MV-4-11 (cell line): ENCODE results near the gene SDC1.
A peak's percentile ranks its signal among the peaks of the same experiment; 100 is the strongest.

ENCODE experiments used
- DNase-seq: peaks from one replicate; lab custom pipeline; 2025; lab: John Stamatoyannopoulos, UW

The SDC1 gene

GRCh38 chr2:20227894-20228505 lies 3.1 kb upstream of the SDC1 start:
- DNase-seq: no peak

DNA sequence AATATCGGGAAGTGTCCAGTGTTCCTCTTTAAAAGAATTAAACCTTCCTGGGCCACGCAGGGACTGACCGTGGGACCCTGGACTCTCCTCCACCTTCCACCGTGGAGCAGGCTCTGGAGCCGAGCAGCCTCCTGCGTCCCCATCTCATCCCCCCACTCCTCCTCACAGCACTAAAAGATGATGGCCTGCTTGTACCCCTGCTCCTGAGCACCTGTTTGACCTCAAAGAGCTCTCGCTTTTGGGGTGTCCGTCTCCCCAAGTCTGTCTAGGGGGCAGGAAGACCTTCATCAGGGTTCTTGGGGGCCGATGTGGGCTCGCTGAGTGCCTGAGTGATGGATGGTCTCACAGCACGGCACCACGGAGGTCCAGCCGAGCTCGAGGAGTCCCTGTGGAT lies 1.2 kb upstream of the SDC1 start:
- no peak for DNase-seq

DNA sequence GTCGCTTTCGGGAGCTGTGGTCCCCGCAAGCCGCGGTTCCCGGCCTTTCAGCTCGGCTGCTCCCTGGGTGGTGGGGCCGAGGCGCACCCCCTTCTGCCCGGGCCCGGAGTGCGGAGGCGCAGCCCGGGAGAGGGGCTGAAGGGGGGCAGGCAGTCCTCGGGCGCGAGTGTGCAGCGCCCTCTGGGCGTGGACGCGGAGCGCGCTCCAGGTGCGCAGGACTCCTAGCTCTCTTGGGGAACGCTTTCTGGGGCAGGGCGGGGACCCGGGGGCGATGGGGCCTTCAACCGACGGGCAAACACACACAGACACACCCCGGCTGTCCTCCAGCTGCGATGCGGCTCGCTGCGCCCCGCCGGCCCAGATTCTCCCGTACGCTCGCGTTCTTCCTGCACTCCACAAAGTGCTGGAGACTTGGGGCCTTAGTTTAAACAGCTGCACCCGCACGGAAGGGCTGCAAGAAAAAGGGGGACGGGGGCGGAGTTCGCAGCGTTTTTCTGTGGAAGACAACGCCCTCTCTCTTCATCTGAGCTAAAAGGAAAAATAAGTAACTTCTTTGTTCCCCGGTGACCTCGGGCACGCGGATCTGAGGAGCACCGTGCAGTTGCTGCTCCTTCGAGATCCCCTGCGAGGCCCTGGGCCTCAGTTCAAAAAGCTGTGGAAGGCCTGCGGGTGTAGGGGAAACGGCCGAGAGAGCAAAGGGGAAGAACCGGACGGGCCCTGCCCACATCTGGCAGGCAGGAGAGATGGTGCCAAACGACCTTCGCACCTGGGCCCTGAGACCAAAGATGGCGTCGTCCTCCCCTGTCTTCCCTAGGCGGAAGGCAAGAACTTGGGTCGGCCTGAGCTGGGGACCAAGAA lies 593 bp upstream of the SDC1 start:
- no peak for DNase-seq

DNA sequence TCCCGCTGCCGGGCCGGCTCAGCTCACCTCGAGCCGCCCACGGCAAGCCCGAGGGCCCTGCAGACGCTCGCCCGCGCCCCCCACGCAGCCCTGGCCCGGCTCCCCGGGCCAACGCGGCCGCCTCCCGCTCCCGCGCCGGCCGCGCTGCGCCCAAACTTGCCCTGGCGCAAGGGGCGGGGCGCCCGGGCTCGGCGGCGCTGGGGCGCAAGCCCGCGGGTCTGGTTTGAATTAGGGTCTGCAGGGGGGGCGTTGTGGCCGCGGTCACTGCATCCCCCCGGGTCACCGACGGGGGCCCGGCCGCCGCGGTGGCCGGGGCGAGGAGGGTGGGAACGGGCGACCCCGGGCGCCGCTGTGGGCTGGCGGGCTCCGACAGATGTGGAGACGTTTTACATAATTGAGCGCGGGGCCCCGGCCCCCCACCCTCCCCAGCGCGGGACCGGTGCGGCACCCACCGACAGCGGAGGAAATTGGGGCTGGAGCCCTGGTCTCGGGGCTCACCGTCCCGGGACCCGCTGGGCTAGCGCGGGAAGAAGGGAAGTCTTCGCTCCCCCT lies 690 bp downstream of the SDC1 start:
- DNase-seq: no peak

DNA sequence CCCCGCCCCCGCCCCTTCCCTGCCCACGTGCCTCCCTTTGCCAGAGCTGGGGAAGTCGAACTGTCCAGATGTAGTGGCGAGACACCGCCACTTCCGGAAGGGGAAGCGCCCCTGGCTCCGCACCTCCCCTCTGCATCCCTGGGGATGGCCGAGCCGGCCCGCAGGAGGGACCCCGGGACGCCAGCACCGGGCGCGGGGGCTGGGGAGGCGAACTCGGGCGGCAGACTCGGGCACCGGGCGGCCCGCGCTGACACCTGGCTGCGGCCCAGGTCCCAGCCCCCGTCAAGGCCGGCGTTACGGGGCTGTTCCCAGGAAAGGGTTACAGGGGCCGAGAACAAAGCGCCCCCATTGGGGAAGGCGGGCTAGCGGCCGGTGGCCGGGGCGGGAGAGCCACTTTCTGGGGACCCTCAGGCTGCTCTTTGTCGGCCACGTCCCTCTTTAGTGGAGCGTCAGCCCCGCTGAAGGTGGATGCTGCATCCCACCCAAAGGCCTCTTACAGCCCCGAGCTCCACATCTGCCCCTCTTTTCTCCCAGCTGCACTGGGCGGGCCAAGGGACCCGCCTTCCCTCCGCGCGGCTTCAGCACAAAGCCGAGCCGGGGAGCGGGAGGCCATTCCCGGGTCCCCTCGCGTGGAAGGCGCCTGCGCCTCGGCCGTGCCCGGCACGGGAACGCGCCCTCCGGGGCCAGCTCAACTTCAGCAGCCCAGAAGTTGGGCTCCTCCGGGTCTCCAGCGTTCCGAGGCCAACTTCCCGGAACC lies 1.3 kb downstream of the SDC1 start:
- DNase-seq: no peak

- DNase-seq: no peak
These were observed 2.0 kb downstream of the SDC1 start for GRCh38 chr2:20222769-20223406.

GRCh38 chr2:20222014-20222768 lies 2.7 kb downstream of the SDC1 start:
- no peak for DNase-seq

DNA sequence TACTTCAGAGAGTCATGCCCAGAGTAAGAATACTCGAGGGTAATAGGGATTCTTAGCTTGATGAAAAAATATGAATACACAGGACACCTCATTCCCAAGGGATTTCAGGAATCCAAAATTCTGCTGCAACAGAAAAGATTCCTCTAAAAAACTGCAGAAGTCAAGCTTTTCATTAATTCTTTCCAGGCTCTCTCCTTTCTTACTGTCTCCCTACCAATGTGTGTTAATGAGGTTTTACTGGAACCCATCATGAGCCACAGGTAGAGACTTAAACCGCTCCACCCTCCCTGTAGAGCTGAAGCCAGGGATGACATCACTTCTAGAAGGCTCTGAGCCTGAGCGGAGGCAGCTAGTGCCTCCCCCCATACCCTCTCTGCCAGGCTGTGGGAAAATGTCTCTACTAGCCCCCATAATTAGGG lies 3.4 kb downstream of the SDC1 start:
- DNase-seq: no peak

- peak; percentile 50 for DNase-seq
These were observed 4.0 kb downstream of the SDC1 start for GRCh38 chr2:20220806-20221554.

- no peak for DNase-seq
These were observed 5.1 kb downstream of the SDC1 start for GRCh38 chr2:20219763-20220380.

DNA sequence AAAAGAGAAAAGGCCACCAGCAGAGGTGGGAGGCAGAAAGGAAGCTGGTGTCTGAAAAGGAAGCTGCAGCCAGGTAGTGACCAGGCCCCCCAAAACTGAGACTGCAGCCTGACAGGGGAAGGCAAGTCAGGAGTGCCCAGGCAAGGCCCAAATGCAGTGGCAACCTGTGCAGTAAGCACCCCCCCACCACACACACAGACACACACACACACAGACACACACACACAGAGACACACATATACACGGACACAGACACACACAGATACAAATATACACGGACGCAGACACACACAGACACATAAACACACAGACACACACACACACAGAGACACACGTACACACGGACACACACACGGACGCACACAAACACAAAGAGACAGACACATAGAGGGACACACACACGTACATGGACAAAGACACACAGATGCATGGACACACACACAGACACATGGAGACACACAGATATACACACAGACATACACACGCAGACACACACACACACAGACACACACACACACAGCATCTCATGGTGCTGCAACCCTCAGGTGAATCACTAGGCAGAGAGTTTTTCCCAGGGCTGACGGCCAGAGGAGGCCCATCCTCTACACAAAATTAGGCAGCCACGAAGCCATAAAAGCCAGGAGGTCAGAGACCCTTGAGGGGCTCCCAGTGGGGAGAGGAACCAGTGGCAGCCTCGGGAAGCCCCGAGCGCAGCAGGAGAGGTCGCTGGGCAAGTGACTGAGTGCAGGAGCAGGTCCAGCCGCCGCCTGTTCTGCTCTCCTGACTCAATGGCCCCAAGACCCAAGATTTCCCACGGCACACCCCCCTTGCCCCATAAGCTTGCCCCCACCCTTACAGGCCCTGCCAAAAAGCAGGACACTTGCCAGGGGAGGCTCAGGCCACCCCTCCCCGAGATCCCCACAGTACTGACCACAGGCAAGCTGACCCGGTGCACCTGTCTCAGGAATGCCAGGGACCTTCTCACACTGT lies 6.3 kb downstream of the SDC1 start:
- no peak for DNase-seq

DNA sequence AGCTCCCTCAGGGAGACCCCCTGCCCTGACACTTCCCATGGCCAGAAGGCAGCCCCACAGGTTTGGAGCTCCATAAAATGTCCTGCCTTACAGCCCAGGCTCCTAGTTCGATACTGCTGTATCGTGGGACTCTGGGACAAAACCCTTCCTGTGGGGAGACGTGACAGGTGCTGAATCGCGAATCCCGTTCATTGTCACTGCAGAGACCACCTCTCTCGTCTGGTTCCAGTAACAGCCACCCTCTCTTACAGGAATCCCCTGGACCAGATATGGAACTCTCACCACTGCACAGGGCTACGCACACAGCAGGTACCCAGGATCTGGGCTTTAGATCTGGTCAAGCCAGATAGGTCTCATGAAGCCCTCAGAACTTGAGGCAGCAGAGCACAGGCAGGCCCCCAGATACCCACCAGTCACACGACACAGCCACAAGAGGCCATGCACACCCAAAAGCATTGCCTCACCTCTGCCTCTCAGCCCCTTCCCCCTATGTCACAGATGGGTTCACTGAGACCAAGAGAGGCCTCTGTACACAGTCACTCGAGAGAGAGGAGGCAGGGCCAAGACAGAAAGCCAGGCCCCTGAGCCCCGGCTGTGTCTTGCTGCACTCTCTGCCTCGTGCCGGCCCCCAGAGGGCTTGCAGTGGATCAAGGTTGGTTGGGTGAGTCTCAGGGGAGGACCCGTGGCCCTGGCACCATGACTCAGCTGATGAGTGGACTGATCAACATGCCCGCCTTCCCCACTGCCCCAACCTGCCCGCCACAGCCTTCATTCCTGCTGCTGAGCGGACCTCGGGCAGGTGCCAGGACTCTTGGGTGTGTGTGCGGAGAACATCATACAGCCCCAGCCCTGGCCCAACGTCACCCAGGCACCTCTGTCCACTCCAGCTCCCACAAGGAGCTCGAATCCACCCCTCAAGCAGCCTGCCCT lies 7.6 kb downstream of the SDC1 start:
- DNase-seq: no peak

DNA sequence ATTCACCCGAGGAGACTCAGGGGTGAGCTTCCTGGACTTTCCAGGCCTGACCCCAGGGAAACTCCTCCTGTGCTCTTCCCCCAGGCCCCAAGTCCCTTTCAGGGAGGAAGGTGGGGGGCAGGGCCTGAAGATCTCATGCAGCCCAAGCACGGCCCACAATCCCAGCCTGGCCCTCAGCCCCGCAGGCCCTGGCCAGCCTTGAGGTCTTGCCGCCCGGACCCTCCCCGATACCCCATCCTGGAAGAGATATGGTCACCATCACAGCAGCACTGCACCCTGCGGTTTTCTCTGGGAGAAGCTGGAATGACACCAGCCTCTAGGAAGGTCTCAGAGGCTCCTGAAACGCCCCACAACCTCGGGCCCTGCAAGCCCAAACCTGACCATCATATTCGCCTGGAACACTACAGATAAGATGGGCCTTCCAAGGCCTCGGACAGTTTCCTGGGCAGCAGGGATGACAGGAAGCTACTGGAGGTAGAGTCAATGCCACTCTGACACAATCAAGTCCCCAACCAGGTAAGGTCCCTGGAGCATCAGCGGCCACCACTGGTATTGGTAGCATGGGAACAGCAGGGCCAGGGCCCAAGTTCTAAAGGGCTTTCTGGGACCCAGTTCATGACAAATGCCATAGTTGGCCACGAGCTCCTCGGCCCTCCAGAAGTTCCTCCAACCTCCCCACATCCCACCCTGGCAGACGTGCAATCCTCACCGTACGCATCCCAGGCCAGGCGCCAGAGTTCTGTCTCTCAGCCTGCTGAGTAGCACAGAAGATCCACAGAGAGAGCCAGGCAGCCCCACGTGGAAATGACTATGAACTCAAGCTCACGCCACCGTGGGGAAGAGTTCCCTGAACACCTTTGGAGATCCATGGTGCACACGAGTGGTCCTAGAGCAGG lies 8.6 kb downstream of the SDC1 start:
- no peak for DNase-seq

- DNase-seq: no peak
These were observed 9.5 kb downstream of the SDC1 start for GRCh38 chr2:20215183-20216040.

GRCh38 chr2:20214566-20215182 lies 10.3 kb downstream of the SDC1 start:
- no peak for DNase-seq
